NCI-H1105 treated with DMSO at 0.1 percent for 48 hours (cell line): ENCODE measurements around the gene TYSND1.
"Not testable (repeated sequence)": the region's sequence is repeated elsewhere in the genome, so short reads cannot be mapped to it uniquely, and the experiment has no call there.

Experiments used
- DNase-seq: peaks from one replicate; lab custom pipeline; 2025; lab: John Stamatoyannopoulos, UW

TYSND1 gene

GRCh38 chr10:70163448-70163847 lies 16.9 kb upstream of the TYSND1 start:
- DNase-seq, result no peak

- DNase-seq, result no peak
Observed at GRCh38 chr10:70162892-70163201, 16.3 kb upstream of the TYSND1 start.

- DNase-seq, result no peak
Observed at GRCh38 chr10:70162151-70162891, 15.8 kb upstream of the TYSND1 start.

- DNase-seq, result no peak
Observed at GRCh38 chr10:70160798-70161197, 14.3 kb upstream of the TYSND1 start.

GRCh38 chr10:70159366-70159765 lies 12.9 kb upstream of the TYSND1 start:
- DNase-seq, result not testable (repeated sequence)

- DNase-seq, result no peak
Observed at GRCh38 chr10:70158113-70158512, 11.6 kb upstream of the TYSND1 start.

GRCh38 chr10:70155255-70155838 lies 8.8 kb upstream of the TYSND1 start:
- DNase-seq, result no peak

- no peak for DNase-seq
Observed at GRCh38 chr10:70148516-70148915, 2.0 kb upstream of the TYSND1 start.

- DNase-seq, result no peak
Observed at GRCh38 chr10:70147259-70147625, 742 bp upstream of the TYSND1 start.

- DNase-seq, result peak; percentile 36
Observed at GRCh38 chr10:70145666-70146488, 623 bp downstream of the TYSND1 start.

GRCh38 chr10:70145166-70145665 lies 1.3 kb downstream of the TYSND1 start:
- DNase-seq, result no peak

GRCh38 chr10:70144372-70145110 lies 2.0 kb downstream of the TYSND1 start:
- DNase-seq, result no peak

GRCh38 chr10:70142555-70142954 lies 3.9 kb downstream of the TYSND1 start:
- DNase-seq, result no peak

- no peak for DNase-seq
Observed at GRCh38 chr10:70140297-70140696, 6.2 kb downstream of the TYSND1 start.

- no peak for DNase-seq
Observed at GRCh38 chr10:70139997-70140250, 6.6 kb downstream of the TYSND1 start.

- DNase-seq, result no peak
Observed at GRCh38 chr10:70139151-70139996, 7.1 kb downstream of the TYSND1 start.

- DNase-seq, result no peak
Observed at GRCh38 chr10:70137927-70138883, 8.3 kb downstream of the TYSND1 start.

GRCh38 chr10:70137135-70137534 lies 9.4 kb downstream of the TYSND1 start:
- DNase-seq, result no peak

GRCh38 chr10:70135684-70136083 lies 10.8 kb downstream of the TYSND1 start:
- DNase-seq, result no peak

GRCh38 chr10:70135046-70135445 lies 11.5 kb downstream of the TYSND1 start:
- no peak for DNase-seq
